Right lobe of liver (tissue), 6 donors: Measurements from ENCODE around the gene PTGFRN. TPM values are rescaled to one million over a fixed set of nuclear protein-coding genes. Genes with fewer than 3 reads are reported as not detected.
A peak's percentile ranks its signal among the peaks of the same experiment; 100 is the strongest.

Experiments used
- ATAC-seq, 4 donors: fragments of 200-7000 bp; cut with Tn5 transposase; one replicate each; pipeline ENCODE4 v1.9.1; 2020; ENCODE audit warnings: mild to moderate bottlenecking in 4 of 4, moderate library complexity in 4 of 4
- DNase-seq, 3 donors: peaks; one replicate each; pipeline ENCODE4 v3.0.0-alpha.2; 2020
- H3K27ac ChIP-seq, 3 donors: fragments of 200-600 bp; one replicate each; pipeline ENCODE4 v1.8.0; 2022
- H3K27me3 ChIP-seq, 2 donors: fragments of 200-600 bp; one replicate each; pipeline ENCODE4 v1.8.0; 2022
- H3K36me3 ChIP-seq, 4 donors: fragments of 200-600 bp; sonication (generic) in 1 of 4; one replicate each; pipeline versions ENCODE4 v1.5.1 to v1.8.0; 2017 to 2022; ENCODE audit warnings: control low read depth in 1 of 4
- H3K4me1 ChIP-seq, 4 donors: fragments of 200-600 bp; sonication (generic) in 1 of 4; one replicate each; pipeline versions ENCODE4 v1.5.1 to v1.8.0; 2017 to 2022; ENCODE audit warnings: control low read depth in 1 of 4
- H3K4me3 ChIP-seq, 3 donors: fragments of 200-600 bp; one replicate each; pipeline ENCODE4 v1.8.0; 2022
- H3K9me3 ChIP-seq, 4 donors: fragments of 200-600 bp; sonication (generic) in 1 of 4; one replicate each; pipeline versions ENCODE4 v1.5.1 to v1.8.0; 2017 to 2022; ENCODE audit warnings: control low read depth in 1 of 4
- CTCF ChIP-seq, 4 donors: fragments of 200-600 bp in 3 of 4; fragments of 450-650 bp in 1 of 4; IDR thresholded peaks; one replicate each; pipeline versions ENCODE4 v1.5.1 to v1.8.0; 2016 to 2022; ENCODE audit warnings: antibody characterized with exemption in 4 of 4, mild to moderate bottlenecking in 2 of 4
- POLR2A ChIP-seq: fragments of 450-650 bp; IDR thresholded peaks from one replicate; pipeline ENCODE4 v1.6.1; 2017; ENCODE audit warnings: antibody characterized with exemption, mild to moderate bottlenecking
- WGBS: methylation state at CpG from one replicate; pipeline ENCODE4 v1.1.6; 2018; ENCODE audit warnings: low coverage, low lambda C conversion rate; ENCODE audit not compliant: insufficient coverage; ENCODE audit errors: missing lambda C conversion rate; 5-methylcytosine and 5-hydroxymethylcytosine counted together
- intact Hi-C, 2 donors: fragments of 100-400 bp; cut with DNase I; formaldehyde crosslinking; loops; one replicate each; pipeline versions ENCODE4 v1.11.2 to v1.14.1; 2022
- total RNA-seq, 6 experiments: library from RNA; depleted of rRNA in 2 of 6; stranded (reverse); fragments of >200 nt in 2 of 6; fragmentation: NEBNext Ultra II Directional in 3 of 6; extraction: Animal tissue kit (Norgen Biotek cat#: 25700) in 3 of 6; gene quantifications; one replicate each; pipeline versions ENCODE4 v1.1.0 to v1.2.4, GENCODE V29; 2016 to 2023
- donor health status: DM: no; HTN: yes; CAD: no.
- donor health status: DM: no; HTN: no; CAD: no.
- donor health status: DM: no; HTN: no; CAD: no.
- donor health status: DM: no; HTN: yes; CAD: no.
- donor health status: DM: no; HTN: yes; CAD: no.

PTGFRN gene
- total RNA-seq, 6 experiments from 2014 or later = 12.6 to 28.1 (median 17.5) TPM

GRCh38 chr1:116908820-116909511 lies 750 bp upstream of the PTGFRN start:
- peak overlapping the region in 1 of 3 donors; percentile 62 for H3K4me3 ChIP-seq
- DNase-seq (no peak), ATAC-seq (no peak)
- no peaks in the 10 kb centered on the region for H3K9me3 ChIP-seq
- 86% methylated on average over 8 of the region's 13 CpGs for WGBS
- H3K36me3 ChIP-seq = no peaks in the 10 kb centered on the region
- no peak overlapping the region for H3K27ac ChIP-seq
- no peak for TF ChIP-seq POLR2A
- no peak for TF ChIP-seq CTCF (IDR thresholded peaks at IDR 0.05)
- no peaks in the 10 kb centered on the region for H3K27me3 ChIP-seq
- intact Hi-C loops = no loop called here
- H3K4me1 ChIP-seq = peaks cover 0 to 4% (median 0%) of the 10 kb centered on the region in 4 donors

GRCh38 chr1:116910379-116911187 lies 867 bp downstream of the PTGFRN start:
- intact Hi-C loops = no loop called here
- ATAC-seq (peak; percentile 54 to 70 (median 62)), DNase-seq (peak; percentile 58 to 71 (median 60))
- Histone ChIP-seq H3K36me3 (no peaks in the 10 kb centered on the region), H3K9me3 (no peaks in the 10 kb centered on the region), H3K4me1 (peaks cover 0 to 4% (median 0%) of the 10 kb centered on the region in 4 donors), H3K4me3 (peak overlapping the region; percentile 62 to 83 (median 75)), H3K27me3 (no peaks in the 10 kb centered on the region), H3K27ac (peak overlapping the region in 2 of 3 donors; percentile 24 to 47)
- WGBS = 20% methylated on average over 20 of the region's 64 CpGs
- TF ChIP-seq CTCF (IDR thresholded peaks at IDR 0.05) (no peak), POLR2A (no peak)

- no peaks in the 10 kb centered on the region for H3K36me3 ChIP-seq
- DNase-seq (no peak), ATAC-seq (no peak)
- H3K27me3 ChIP-seq = no peaks in the 10 kb centered on the region
- intact Hi-C loops = no loop called here
- peak overlapping the region in 1 of 3 donors; percentile 83 for H3K4me3 ChIP-seq
- TF ChIP-seq POLR2A (no peak), CTCF (IDR thresholded peaks at IDR 0.05) (no peak)
- peaks cover 0 to 4% (median 0%) of the 10 kb centered on the region in 4 donors for H3K4me1 ChIP-seq
- no peak overlapping the region for H3K27ac ChIP-seq
- no peaks in the 10 kb centered on the region for H3K9me3 ChIP-seq
- WGBS = 100% methylated on average over 2 of the region's 6 CpGs
These were observed 1.5 kb downstream of the PTGFRN start for GRCh38 chr1:116911188-116911553.

GRCh38 chr1:116911779-116912469 lies 2.2 kb downstream of the PTGFRN start:
- Histone ChIP-seq H3K9me3 (no peaks in the 10 kb centered on the region), H3K4me1 (peaks cover 0 to 4% (median 0%) of the 10 kb centered on the region in 4 donors), H3K36me3 (no peaks in the 10 kb centered on the region), H3K4me3 (no peak overlapping the region), H3K27ac (no peak overlapping the region), H3K27me3 (no peaks in the 10 kb centered on the region)
- TF ChIP-seq CTCF (IDR thresholded peaks at IDR 0.05) (no peak), POLR2A (no peak)
- peak in 2 of 4 donors; percentile 35 to 51 for ATAC-seq
- 81% methylated on average over 3 of the region's 6 CpGs for WGBS
- no peak for DNase-seq
- intact Hi-C loops = no loop called here
